GM23338 (cell line): Measurements from ENCODE around the gene DIP2C.

Experiments used
- CREB1 ChIP-seq: fragments of 250-450 bp; sonication (Bioruptor Pico); IDR thresholded peaks from 2 replicates; pipeline ENCODE4 v1.5.0; 2020; ENCODE audit warnings: low read depth, mild to moderate bottlenecking, moderate library complexity
- CTCF ChIP-seq, 2 experiments: fragments of 200-600 bp in 1 of 2; sonication (generic) in 1 of 2; conservative IDR thresholded peaks; 2 replicates each; pipeline versions ENCODE4 v1.5.1 to v1.6.1; 2016 to 2017; ENCODE audit warnings: antibody characterized with exemption in 2 of 2, low read depth in 2 of 2, mild to moderate bottlenecking in 2 of 2, moderate library complexity in 1 of 2
- ETS1 ChIP-seq: IDR thresholded peaks from 2 replicates; pipeline ENCODE4 v1.6.1; 2016; ENCODE audit warnings: antibody characterized with exemption
- EZH2 ChIP-seq: fragments of 200-600 bp; sonication (generic); IDR thresholded peaks from one replicate; pipeline ENCODE4 v1.8.0; 2017; ENCODE audit warnings: antibody characterized with exemption, mild to moderate bottlenecking, low read depth; ENCODE audit not compliant: unreplicated experiment
- EZH2phosphoT487 ChIP-seq: fragments of 200-600 bp; sonication (generic); IDR thresholded peaks from one replicate; pipeline ENCODE4 v1.8.1; 2018; ENCODE audit warnings: antibody characterized with exemption; ENCODE audit not compliant: unreplicated experiment
- JUNB ChIP-seq: IDR thresholded peaks from one replicate; pipeline ENCODE4 v1.6.1; 2016; ENCODE audit warnings: antibody characterized with exemption; ENCODE audit not compliant: unreplicated experiment
- NANOG ChIP-seq: IDR thresholded peaks from 2 replicates; pipeline ENCODE4 v1.6.1; 2016; ENCODE audit warnings: antibody characterized with exemption, borderline replicate concordance
- POLR2AphosphoS5 ChIP-seq: IDR thresholded peaks from 2 replicates; pipeline ENCODE4 v1.6.1; 2016; ENCODE audit warnings: antibody characterized with exemption, low read depth
- REST ChIP-seq: IDR thresholded peaks from one replicate; pipeline ENCODE4 v1.6.1; 2018; ENCODE audit warnings: antibody characterized with exemption; ENCODE audit not compliant: unreplicated experiment
- STAT1 ChIP-seq: IDR thresholded peaks from one replicate; pipeline ENCODE4 v1.6.1; 2016; ENCODE audit warnings: antibody characterized with exemption; ENCODE audit not compliant: unreplicated experiment
- ZNF114 ChIP-seq: fragments of 250-450 bp; sonication (Bioruptor Pico); IDR thresholded peaks from 2 replicates; pipeline ENCODE4 v1.5.0; 2020; ENCODE audit warnings: mild to moderate bottlenecking, moderate library complexity
- ZNF331 ChIP-seq: fragments of 250-450 bp; sonication (Bioruptor Pico); IDR thresholded peaks from 2 replicates; pipeline ENCODE4 v1.5.0; 2020; ENCODE audit warnings: low read depth, mild to moderate bottlenecking, moderate library complexity

- TF ChIP-seq CTCF (conservative IDR thresholded peaks at IDR 0.05; ENCODE audit: low read depth in 2 of 2) (no peak), EZH2phosphoT487 (no peak), EZH2 (no peak), ZNF331 (CRISPR knock-in tag) (no peak), JUNB (no peak), CREB1 (CRISPR knock-in tag) (no peak), NANOG (no peak), POLR2AphosphoS5 (no peak), ZNF114 (no peak), REST (no peak), ETS1 (no peak), STAT1 (no peak)
Measured at GRCh38 chr10:608331-609261, 80.9 kb downstream of the DIP2C start.
